H1 (cell line): ENCODE measurements around the gene ZNF362. TPM values are rescaled to one million over a fixed set of nuclear protein-coding genes. Genes with fewer than 3 reads are reported as not detected.

Experiments used
- CTCF ChIA-PET: fragments of 300-600 bp; sonication (Branson Sonifier 250); formaldehyde crosslinking; loops from one replicate; lab custom pipeline; 2021; ENCODE audit not compliant: partially characterized antibody; lab: Charles Lee
- POLR2A ChIA-PET: fragments of 300-600 bp; sonication (Branson Sonifier 250); formaldehyde crosslinking; loops from one replicate; lab custom pipeline; 2021; ENCODE audit warnings: inconsistent platforms; ENCODE audit not compliant: partially characterized antibody; lab: Charles Lee
- DNase-seq, 2 experiments: peaks; one replicate each; pipeline versions ENCODE4 v3.0.0 to v3.0.0-alpha.2; 2010 to 2022; ENCODE audit warnings: low spot score in 2 of 2, low read depth in 1 of 2, mixed read lengths in 1 of 2
- FAIRE-seq: peaks from 2 replicates; lab custom pipeline; 2011; peaks lifted over from hg19 to GRCh38; lab: Jason Lieb, UNC
- H2AFZ ChIP-seq: 2 replicates; pipeline ENCODE4 v1.8.1; 2012; ENCODE audit warnings: low read length, inconsistent platforms
- H2AK5ac ChIP-seq: 2 replicates; pipeline ENCODE4 v1.6.1; 2013; ENCODE audit warnings: low read depth, low read length
- H2BK120ac ChIP-seq: replicated peaks from 2 replicates; pipeline ENCODE3; 2013; ENCODE audit warnings: low read depth, low read length, inconsistent platforms
- H2BK12ac ChIP-seq: 2 replicates; pipeline ENCODE4 v1.6.1; 2013; ENCODE audit warnings: low read depth, low read length
- H2BK15ac ChIP-seq: 2 replicates; pipeline ENCODE4 v1.6.1; 2013; ENCODE audit warnings: low read length
- H2BK20ac ChIP-seq: 2 replicates; pipeline ENCODE4 v1.6.1; 2013; ENCODE audit warnings: low read length
- H2BK5ac ChIP-seq: 2 replicates; pipeline ENCODE4 v1.6.1; 2013; ENCODE audit warnings: low read depth, low read length
- H3K14ac ChIP-seq: 2 replicates; pipeline ENCODE4 v1.6.1; 2013; ENCODE audit warnings: inconsistent platforms; ENCODE audit not compliant: insufficient read length
- H3K18ac ChIP-seq: 2 replicates; pipeline ENCODE4 v1.6.1; 2013; ENCODE audit warnings: low read length; ENCODE audit errors: extremely low read depth
- H3K23ac ChIP-seq: 2 replicates; pipeline ENCODE4 v1.6.1; 2013; ENCODE audit warnings: inconsistent platforms; ENCODE audit not compliant: insufficient read length
- H3K23me2 ChIP-seq: 2 replicates; pipeline ENCODE4 v1.6.1; 2013; ENCODE audit warnings: low read depth, low read length
- H3K27ac ChIP-seq: 2 replicates; pipeline ENCODE4 v1.6.1; 2011; ENCODE audit warnings: low read depth, low read length, inconsistent platforms
- H3K27me3 ChIP-seq, 4 experiments: replicated peaks in 1 of 4; 1 replicate in 1 of 4; 2 replicates in 3 of 4; pipeline versions ENCODE4 v1.6.1 to v1.8.1; 2011 to 2013; ENCODE audit warnings: low read length in 3 of 4, mild to moderate bottlenecking in 3 of 4, inconsistent platforms in 2 of 4, mixed read lengths in 2 of 4, moderate library complexity in 1 of 4; ENCODE audit not compliant: control insufficient read depth in 3 of 4, insufficient read depth in 3 of 4; ENCODE audit errors: extremely low read depth in 1 of 4
- H3K36me3 ChIP-seq, 4 experiments: 2 replicates each; pipeline versions ENCODE4 v1.6.1 to v1.8.1; 2011 to 2013; ENCODE audit warnings: mild to moderate bottlenecking in 4 of 4, low read length in 3 of 4, moderate library complexity in 2 of 4, control low read depth in 1 of 4, inconsistent platforms in 1 of 4; ENCODE audit not compliant: insufficient read depth in 4 of 4, control insufficient read depth in 2 of 4
- H3K4ac ChIP-seq: replicated peaks from 2 replicates; pipeline ENCODE3; 2013; ENCODE audit warnings: low read length, low read depth, mixed read lengths, inconsistent platforms; ENCODE audit not compliant: insufficient read length
- H3K4me1 ChIP-seq, 4 experiments: replicated peaks in 1 of 4; 1 replicate in 1 of 4; 2 replicates in 3 of 4; pipeline versions ENCODE4 v1.6.1 to v1.8.1; 2011 to 2013; ENCODE audit warnings: low read length in 3 of 4, inconsistent platforms in 2 of 4, mixed read lengths in 1 of 4; ENCODE audit not compliant: insufficient read depth in 4 of 4, control insufficient read depth in 3 of 4
- H3K4me2 ChIP-seq, 2 experiments: 2 replicates each; pipeline versions ENCODE4 v1.6.1 to v1.8.1; 2011 to 2013; ENCODE audit warnings: low read depth in 2 of 2, low read length in 2 of 2, control low read depth in 1 of 2, inconsistent platforms in 1 of 2, mild to moderate bottlenecking in 1 of 2; ENCODE audit not compliant: insufficient read depth in 1 of 2
- H3K4me3 ChIP-seq, 4 experiments: fragments of 200-600, 300-600 bp in 1 of 4; sonication (generic), shearing (Covaris generic), sonication (Bioruptor Twin) in 1 of 4; 2 replicates each; pipeline versions ENCODE4 v1.5.1 to v1.8.1; 2011 to 2016; ENCODE audit warnings: low read length in 4 of 4, low read depth in 3 of 4, control low read depth in 2 of 4, inconsistent platforms in 2 of 4, mild to moderate bottlenecking in 2 of 4, mixed read lengths in 1 of 4, moderate library complexity in 1 of 4; ENCODE audit not compliant: insufficient read depth in 2 of 4; ENCODE audit errors: extremely low read depth in 1 of 4
- H3K56ac ChIP-seq: replicated peaks from 2 replicates; pipeline ENCODE3; 2013; ENCODE audit warnings: low read depth, mild to moderate bottlenecking, mixed read lengths, low read length, inconsistent platforms; ENCODE audit not compliant: insufficient read length
- H3K79me1 ChIP-seq: 2 replicates; pipeline ENCODE4 v1.6.1; 2013; ENCODE audit warnings: low read depth, low read length, control low read depth
- H3K79me2 ChIP-seq, 2 experiments: 2 replicates each; pipeline versions ENCODE4 v1.6.1 to v1.8.1; 2012 to 2013; ENCODE audit warnings: low read length in 2 of 2, mild to moderate bottlenecking in 2 of 2, inconsistent platforms in 1 of 2; ENCODE audit not compliant: insufficient read depth in 2 of 2, control insufficient read depth in 1 of 2
- H3K9ac ChIP-seq, 4 experiments: replicated peaks in 1 of 4; 1 replicate in 1 of 4; 2 replicates in 3 of 4; pipeline versions ENCODE4 v1.6.1 to v1.8.1; 2011 to 2013; ENCODE audit warnings: low read depth in 3 of 4, low read length in 3 of 4, control low read depth in 2 of 4, mild to moderate bottlenecking in 2 of 4, moderate library complexity in 2 of 4, inconsistent platforms in 1 of 4; ENCODE audit errors: extremely low read depth in 1 of 4
- H3K9me3 ChIP-seq, 2 experiments: 2 replicates each; pipeline versions ENCODE4 v1.6.1 to v1.8.1; 2012 to 2013; ENCODE audit warnings: mild to moderate bottlenecking in 2 of 2, moderate library complexity in 2 of 2, control low read depth in 1 of 2, inconsistent platforms in 1 of 2, low read depth in 1 of 2, low read length in 1 of 2, mixed read lengths in 1 of 2; ENCODE audit not compliant: insufficient read depth in 2 of 2
- H4K20me1 ChIP-seq, 2 experiments: replicated peaks in 1 of 2; 2 replicates each; pipeline versions ENCODE3 to v1.8.1; 2011 to 2013; ENCODE audit warnings: inconsistent platforms in 2 of 2, low read length in 2 of 2, mild to moderate bottlenecking in 1 of 2; ENCODE audit not compliant: insufficient read depth in 2 of 2, control insufficient read depth in 1 of 2
- H4K5ac ChIP-seq: 2 replicates; pipeline ENCODE4 v1.6.1; 2013; ENCODE audit warnings: low read length, low read depth, mixed read lengths, inconsistent platforms; ENCODE audit not compliant: insufficient read length
- H4K8ac ChIP-seq: 2 replicates; pipeline ENCODE4 v1.8.0; 2013; ENCODE audit warnings: mild to moderate bottlenecking, moderate library complexity, low read length, inconsistent platforms; ENCODE audit not compliant: insufficient read depth; ENCODE audit errors: extremely low read depth
- H4K91ac ChIP-seq: replicated peaks from 2 replicates; pipeline ENCODE3; 2013; ENCODE audit warnings: low read length, mixed read lengths, inconsistent platforms; ENCODE audit not compliant: insufficient read length
- BACH1 ChIP-seq: IDR thresholded peaks from 2 replicates; pipeline ENCODE4 v1.6.1; 2012; ENCODE audit warnings: low read length, improper control_type of control experiment
- SUZ12 ChIP-seq: fragments of 200-600 bp; sonication (generic); IDR thresholded peaks from 2 replicates; pipeline ENCODE4 v1.6.1; 2012; ENCODE audit warnings: mild to moderate bottlenecking, inconsistent platforms, low read length, moderate library complexity, mixed read lengths
- WGBS, 2 experiments: shearing (Covaris generic) in 1 of 2; methylation state at CpG; one replicate each; pipeline versions ENCODE4 v1.1.6 to v1.1.7; 2013 to 2015; ENCODE audit warnings: low lambda C conversion rate in 2 of 2, mixed read lengths in 2 of 2, inconsistent platforms in 1 of 2, low coverage in 1 of 2, missing lambda C conversion rate in 1 of 2; ENCODE audit not compliant: insufficient replicate concordance in 2 of 2, insufficient coverage in 1 of 2, insufficient read length in 1 of 2; ENCODE audit errors: extremely low coverage in 1 of 2, missing lambda C conversion rate in 1 of 2; 5-methylcytosine and 5-hydroxymethylcytosine counted together
- polyA plus RNA-seq, 7 experiments: library from polyadenylated mRNA; depleted of rRNA in 3 of 7; stranded (reverse) in 5 of 7; unstranded in 2 of 7; fragments of >200 nt in 5 of 7; fragments of 200-250 nt in 2 of 7; gene quantifications; 1 replicate in 5 of 7; 2 replicates in 1 of 7; 4 replicates in 1 of 7; pipeline versions ENCODE4 v1.2.1 to v1.2.3, GENCODE V29; 2011 to 2013; ENCODE audit warnings: missing spikeins in 2 of 7, mixed read lengths in 2 of 7
- total RNA-seq: library from RNA; stranded (reverse); fragmentation: NEBNext Ultra II Directional; extraction: Animal tissue kit (Norgen Biotek cat#: 25700); gene quantifications from 2 replicates; pipeline ENCODE4 v1.2.1, GENCODE V29; 2021

Gene ZNF362
- total and polyA plus RNA-seq, 2 of the 8 experiments (the other 6 are each of a cell fraction or from before 2014, with no cell fraction given) = 24.2 to 27.8 TPM

GRCh38 chr1:33335020-33335419, 78.7 kb downstream of the ZNF362 start:
- Histone ChIP-seq H3K4me2 (no peak overlapping the region), H3K18ac (no peak overlapping the region), H3K79me1 (no peaks in the 10 kb centered on the region), H4K91ac (no peak overlapping the region), H2BK5ac (no peak overlapping the region), H3K4ac (no peak overlapping the region), H2AK5ac (no peak overlapping the region), H3K27ac (no peak overlapping the region), H3K9ac (no peak overlapping the region), H3K56ac (no peak overlapping the region), H3K23ac (no peak overlapping the region), H3K36me3 (peaks cover 0 to 4% (median 2%) of the 10 kb centered on the region in 4 experiments; a peak in 3 of 8 replicates), H4K8ac (no peak overlapping the region), H4K5ac (no peak overlapping the region), H2BK15ac (no peak overlapping the region), H3K9me3 (no peaks in the 10 kb centered on the region), H3K4me1 (peaks cover 7 to 25% (median 14%) of the 10 kb centered on the region in 4 experiments; a peak in 5 of 7 replicates), H3K79me2 (no peaks in the 10 kb centered on the region), H2BK20ac (no peak overlapping the region), H3K4me3 (no peak overlapping the region), H3K27me3 (no peaks in the 10 kb centered on the region; a peak in 1 of 7 replicates), H2BK120ac (no peak overlapping the region), H4K20me1 (peaks cover 0 to 6% of the 10 kb centered on the region in 2 experiments), H3K23me2 (no peaks in the 10 kb centered on the region), H2AFZ (no peak overlapping the region), H2BK12ac (no peak overlapping the region), H3K14ac (no peak overlapping the region)
- POLR2A ChIA-PET = no interaction called here
- DNase-seq = no peak
- WGBS, 2 experiments = 91% methylated on average over 4 of the region's 4 CpGs; no CpG with 5 or more reads in 1 of the 2 experiments
- CTCF ChIA-PET = interaction anchor here (0.7 to 2.1 kb wide), 5 partner anchors 14 to 36 kb away, joined by 3 to 7 read pairs (median 4); partner anchors contain the start of gene A3GALT2
- FAIRE-seq = no peak
- TF ChIP-seq SUZ12 = no peak
- no peak for TF ChIP-seq BACH1
